RWPE2 (cell line): ENCODE data around the gene POT1.

Source experiments
- ATAC-seq: fragments of 200-7000 bp; cut with Tn5 transposase; 3 replicates; pipeline ENCODE4 v1.9.1; 2021; ENCODE audit warnings: low read depth
- DNase-seq: peaks from one replicate; pipeline ENCODE4 v3.0.0-alpha.2; 2020; ENCODE audit warnings: low spot score
- H3K27ac ChIP-seq: fragments of 450-650 bp; 2 replicates; pipeline ENCODE4 v1.5.1; 2017; ENCODE audit warnings: mild to moderate bottlenecking; ENCODE audit not compliant: poor library complexity, severe bottlenecking
- H3K27me3 ChIP-seq: fragments of 250-450 bp; sonication (Bioruptor Pico); 2 replicates; pipeline ENCODE4 v1.5.1; 2021; ENCODE audit warnings: mild to moderate bottlenecking, moderate library complexity; ENCODE audit not compliant: insufficient read depth, poor library complexity, severe bottlenecking
- H3K36me3 ChIP-seq: fragments of 250-450 bp; sonication (Bioruptor Pico); 2 replicates; pipeline ENCODE4 v1.5.1; 2020; ENCODE audit warnings: low read depth, mild to moderate bottlenecking, moderate library complexity
- H3K4me1 ChIP-seq: fragments of 250-450 bp; sonication (Bioruptor Pico); 2 replicates; pipeline ENCODE4 v1.5.1; 2021; ENCODE audit warnings: mild to moderate bottlenecking, moderate library complexity; ENCODE audit not compliant: insufficient read depth, poor library complexity, severe bottlenecking
- H3K4me3 ChIP-seq: fragments of 250-450 bp; sonication (Bioruptor Pico); 2 replicates; pipeline ENCODE4 v1.5.1; 2021; ENCODE audit warnings: mild to moderate bottlenecking, moderate library complexity; ENCODE audit not compliant: severe bottlenecking
- H3K9me3 ChIP-seq: fragments of 250-450 bp; sonication (Bioruptor Pico); 2 replicates; pipeline ENCODE4 v1.5.1; 2021; ENCODE audit warnings: mild to moderate bottlenecking, moderate library complexity; ENCODE audit not compliant: severe bottlenecking
- CTCF ChIP-seq: fragments of 450-650 bp; IDR thresholded peaks from one replicate; pipeline ENCODE4 v1.5.1; 2017; ENCODE audit warnings: mild to moderate bottlenecking, moderate library complexity; ENCODE audit not compliant: poor library complexity, severe bottlenecking

POT1 gene

GRCh38 chr7:124792002-124792401, 137.6 kb downstream of the POT1 start:
- Histone ChIP-seq H3K4me3 (no peak overlapping the region), H3K27ac (no peak overlapping the region), H3K4me1 (peaks cover 4% of the 10 kb centered on the region), H3K9me3 (no peaks in the 10 kb centered on the region), H3K27me3 (no peaks in the 10 kb centered on the region), H3K36me3 (no peaks in the 10 kb centered on the region)
- ATAC-seq (peak; percentile 54; the same call in 2 of the 3 replicates), DNase-seq (no peak)
- no peak for TF ChIP-seq CTCF

GRCh38 chr7:124791426-124791825, 138.2 kb downstream of the POT1 start:
- no peak for TF ChIP-seq CTCF

GRCh38 chr7:124790645-124791044, 139.0 kb downstream of the POT1 start:
- no peak overlapping the region for H3K27ac ChIP-seq
- H3K27me3 ChIP-seq = no peaks in the 10 kb centered on the region
- TF ChIP-seq CTCF = no peak
- no peaks in the 10 kb centered on the region for H3K9me3 ChIP-seq
- peaks cover 4% of the 10 kb centered on the region for H3K4me1 ChIP-seq
- no peaks in the 10 kb centered on the region for H3K36me3 ChIP-seq
- H3K4me3 ChIP-seq = no peak overlapping the region
- DNase-seq = no peak
- ATAC-seq = no peak

More at GRCh38 chr7:124791426-124791825, 138.2 kb downstream of the POT1 start:
- Histone ChIP-seq H3K36me3 (no peaks in the 10 kb centered on the region), H3K4me3 (no peak overlapping the region), H3K27me3 (no peaks in the 10 kb centered on the region), H3K9me3 (no peaks in the 10 kb centered on the region), H3K4me1 (peaks cover 4% of the 10 kb centered on the region), H3K27ac (no peak overlapping the region)
- ATAC-seq (no peak), DNase-seq (no peak)

- Histone ChIP-seq H3K4me3 (no peak overlapping the region), H3K36me3 (no peaks in the 10 kb centered on the region), H3K4me1 (no peaks in the 10 kb centered on the region), H3K27ac (no peak overlapping the region), H3K27me3 (no peaks in the 10 kb centered on the region), H3K9me3 (no peaks in the 10 kb centered on the region)
- TF ChIP-seq CTCF = no peak
- no peak for ATAC-seq
- no peak for DNase-seq
Measured at GRCh38 chr7:124785994-124786393, 143.6 kb downstream of the POT1 start.

GRCh38 chr7:124784879-124785818, 144.5 kb downstream of the POT1 start:
- no peaks in the 10 kb centered on the region for H3K9me3 ChIP-seq
- TF ChIP-seq CTCF = peak; percentile 81
- ATAC-seq = peak; percentile 57

More at GRCh38 chr7:124784879-124785818, 144.5 kb downstream of the POT1 start:
- H3K27me3 ChIP-seq = no peaks in the 10 kb centered on the region
- H3K4me1 ChIP-seq = no peaks in the 10 kb centered on the region
- no peak overlapping the region for H3K4me3 ChIP-seq
- no peak overlapping the region for H3K27ac ChIP-seq
- H3K36me3 ChIP-seq = no peaks in the 10 kb centered on the region
- no peak for DNase-seq
